ENCODE measurements around the gene MPRIP.

GRCh38 chr17:17134957-17135333 lies 92.7 kb downstream of the MPRIP start:
- TF ChIP-seq, protein P1, sequence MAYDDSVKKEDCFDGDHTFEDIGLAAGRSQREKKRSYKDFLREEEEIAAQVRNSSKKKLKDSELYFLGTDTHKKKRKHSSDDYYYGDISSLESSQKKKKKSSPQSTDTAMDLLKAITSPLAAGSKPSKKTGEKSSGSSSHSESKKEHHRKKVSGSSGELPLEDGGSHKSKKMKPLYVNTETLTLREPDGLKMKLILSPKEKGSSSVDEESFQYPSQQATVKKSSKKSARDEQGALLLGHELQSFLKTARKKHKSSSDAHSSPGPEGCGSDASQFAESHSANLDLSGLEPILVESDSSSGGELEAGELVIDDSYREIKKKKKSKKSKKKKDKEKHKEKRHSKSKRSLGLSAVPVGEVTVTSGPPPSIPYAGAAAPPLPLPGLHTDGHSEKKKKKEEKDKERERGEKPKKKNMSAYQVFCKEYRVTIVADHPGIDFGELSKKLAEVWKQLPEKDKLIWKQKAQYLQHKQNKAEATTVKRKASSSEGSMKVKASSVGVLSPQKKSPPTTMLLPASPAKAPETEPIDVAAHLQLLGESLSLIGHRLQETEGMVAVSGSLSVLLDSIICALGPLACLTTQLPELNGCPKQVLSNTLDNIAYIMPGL (CRISPR knock-in tag; IDR thresholded peaks at IDR 0.05) = no peak
- TF ChIP-seq CBFB (CRISPR knock-in tag; IDR thresholded peaks at IDR 0.05; ENCODE audit: low read depth) (no peak), NFYB (CRISPR knock-in tag; conservative IDR thresholded peaks at IDR 0.05; ENCODE audit: low read depth) (no peak), NR3C1 (CRISPR knock-in tag; conservative IDR thresholded peaks at IDR 0.05; ENCODE audit: low read depth) (no peak), ZNF232 (CRISPR knock-in tag; IDR thresholded peaks at IDR 0.05) (no peak), MYBL2 (CRISPR knock-in tag; IDR thresholded peaks at IDR 0.05) (no peak), ATF2 (CRISPR knock-in tag; IDR thresholded peaks at IDR 0.05; ENCODE audit: borderline replicate concordance, low read depth) (no peak), TCF7 (CRISPR knock-in tag; IDR thresholded peaks at IDR 0.05; ENCODE audit: low read depth) (no peak), SMAD3 (CRISPR knock-in tag; IDR thresholded peaks at IDR 0.05; ENCODE audit: borderline replicate concordance) (no peak), KAT7 (CRISPR knock-in tag; IDR thresholded peaks at IDR 0.05; ENCODE audit: borderline replicate concordance) (no peak)
- TF ChIP-seq, protein P2, sequence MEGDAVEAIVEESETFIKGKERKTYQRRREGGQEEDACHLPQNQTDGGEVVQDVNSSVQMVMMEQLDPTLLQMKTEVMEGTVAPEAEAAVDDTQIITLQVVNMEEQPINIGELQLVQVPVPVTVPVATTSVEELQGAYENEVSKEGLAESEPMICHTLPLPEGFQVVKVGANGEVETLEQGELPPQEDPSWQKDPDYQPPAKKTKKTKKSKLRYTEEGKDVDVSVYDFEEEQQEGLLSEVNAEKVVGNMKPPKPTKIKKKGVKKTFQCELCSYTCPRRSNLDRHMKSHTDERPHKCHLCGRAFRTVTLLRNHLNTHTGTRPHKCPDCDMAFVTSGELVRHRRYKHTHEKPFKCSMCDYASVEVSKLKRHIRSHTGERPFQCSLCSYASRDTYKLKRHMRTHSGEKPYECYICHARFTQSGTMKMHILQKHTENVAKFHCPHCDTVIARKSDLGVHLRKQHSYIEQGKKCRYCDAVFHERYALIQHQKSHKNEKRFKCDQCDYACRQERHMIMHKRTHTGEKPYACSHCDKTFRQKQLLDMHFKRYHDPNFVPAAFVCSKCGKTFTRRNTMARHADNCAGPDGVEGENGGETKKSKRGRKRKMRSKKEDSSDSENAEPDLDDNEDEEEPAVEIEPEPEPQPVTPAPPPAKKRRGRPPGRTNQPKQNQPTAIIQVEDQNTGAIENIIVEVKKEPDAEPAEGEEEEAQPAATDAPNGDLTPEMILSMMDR (IDR thresholded peaks at IDR 0.05) = no peak
- TF ChIP-seq, protein P3, sequence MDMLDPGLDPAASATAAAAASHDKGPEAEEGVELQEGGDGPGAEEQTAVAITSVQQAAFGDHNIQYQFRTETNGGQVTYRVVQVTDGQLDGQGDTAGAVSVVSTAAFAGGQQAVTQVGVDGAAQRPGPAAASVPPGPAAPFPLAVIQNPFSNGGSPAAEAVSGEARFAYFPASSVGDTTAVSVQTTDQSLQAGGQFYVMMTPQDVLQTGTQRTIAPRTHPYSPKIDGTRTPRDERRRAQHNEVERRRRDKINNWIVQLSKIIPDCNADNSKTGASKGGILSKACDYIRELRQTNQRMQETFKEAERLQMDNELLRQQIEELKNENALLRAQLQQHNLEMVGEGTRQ (CRISPR knock-in tag; IDR thresholded peaks at IDR 0.05) = no peak
- TF ChIP-seq, protein P4, sequence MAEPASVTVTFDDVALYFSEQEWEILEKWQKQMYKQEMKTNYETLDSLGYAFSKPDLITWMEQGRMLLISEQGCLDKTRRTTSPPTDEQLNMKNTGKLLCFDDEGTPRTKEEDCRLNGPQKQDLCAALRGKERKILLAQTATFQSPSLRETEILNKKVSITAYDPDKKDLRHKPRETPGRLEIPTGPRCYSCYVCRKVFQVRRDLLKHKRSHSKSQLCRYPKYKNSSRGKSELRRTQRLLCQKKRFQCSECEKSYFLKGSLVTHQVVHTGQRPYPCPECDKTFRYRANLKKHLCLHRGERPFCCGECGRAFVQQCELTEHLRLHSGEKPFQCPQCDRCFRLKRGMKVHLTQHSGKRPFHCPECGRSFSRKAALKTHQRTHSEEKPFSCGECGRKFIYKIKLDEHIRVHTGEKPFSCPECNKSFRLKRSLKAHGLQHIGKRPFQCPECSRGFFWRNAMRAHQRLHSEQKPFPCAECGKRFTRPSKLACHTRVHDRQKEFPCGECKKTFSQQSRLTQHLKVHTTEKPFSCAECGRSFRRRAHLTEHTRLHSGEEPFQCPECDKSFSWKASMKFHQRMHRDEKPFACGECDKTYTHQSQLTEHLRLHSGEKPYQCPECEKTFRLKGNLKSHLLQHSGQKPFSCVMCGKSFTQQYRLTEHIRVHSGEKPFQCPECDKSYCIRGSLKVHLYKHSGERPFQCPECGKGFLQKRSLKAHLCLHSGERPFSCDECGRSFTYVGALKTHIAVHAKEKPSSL (CRISPR knock-in tag; conservative IDR thresholded peaks at IDR 0.05) = no peak
